HFFc6 (cell line): ENCODE results near the gene PKHD1. TPM values are rescaled to one million over a fixed set of nuclear protein-coding genes. Genes with fewer than 3 reads are reported as not detected.

Experiments
- DNase-seq: peaks from one replicate; pipeline ENCODE4 v3.0.0-alpha.2; 2018
- H3K27ac Mint-ChIP-seq: 2 replicates; pipeline ENCODE4 v1.8.0; 2020; ENCODE audit warnings: mild to moderate bottlenecking, mixed read lengths
- H3K27me3 Mint-ChIP-seq: 2 replicates; pipeline ENCODE4 v1.8.0; 2021; ENCODE audit warnings: mild to moderate bottlenecking, moderate library complexity, mixed read lengths; ENCODE audit not compliant: insufficient read depth
- H3K36me3 Mint-ChIP-seq: 2 replicates; pipeline ENCODE4 v1.8.0; 2021; ENCODE audit warnings: low read depth, mixed read lengths
- H3K4me1 Mint-ChIP-seq: 2 replicates; pipeline ENCODE4 v1.8.0; 2020; ENCODE audit warnings: low read depth, mixed read lengths
- H3K4me3 Mint-ChIP-seq: 2 replicates; pipeline ENCODE4 v1.8.0; 2020; ENCODE audit warnings: mild to moderate bottlenecking, moderate library complexity, mixed read lengths
- H3K9me3 Mint-ChIP-seq: 2 replicates; pipeline ENCODE4 v1.8.0; 2020; ENCODE audit warnings: mild to moderate bottlenecking, mixed read lengths
- total RNA-seq, 6 experiments: library from RNA; stranded (reverse); fragmentation: NEBNext Ultra II Directional; extraction: Animal tissue kit (Norgen Biotek cat#: 25700); gene quantifications; 2 replicates in 1 of 6; 3 replicates in 5 of 6; pipeline ENCODE4 v1.2.3, GENCODE V29; 2021
- TF ChIP-seq, protein P1 (sequence below): fragments of 200-600 bp; sonication (generic); IDR thresholded peaks from 2 replicates; pipeline ENCODE4 v1.5.0; 2021; ENCODE audit warnings: antibody characterized with exemption, mild to moderate bottlenecking

Gene PKHD1
- total RNA-seq, 6 experiments from 2014 or later: not detected

DNA sequence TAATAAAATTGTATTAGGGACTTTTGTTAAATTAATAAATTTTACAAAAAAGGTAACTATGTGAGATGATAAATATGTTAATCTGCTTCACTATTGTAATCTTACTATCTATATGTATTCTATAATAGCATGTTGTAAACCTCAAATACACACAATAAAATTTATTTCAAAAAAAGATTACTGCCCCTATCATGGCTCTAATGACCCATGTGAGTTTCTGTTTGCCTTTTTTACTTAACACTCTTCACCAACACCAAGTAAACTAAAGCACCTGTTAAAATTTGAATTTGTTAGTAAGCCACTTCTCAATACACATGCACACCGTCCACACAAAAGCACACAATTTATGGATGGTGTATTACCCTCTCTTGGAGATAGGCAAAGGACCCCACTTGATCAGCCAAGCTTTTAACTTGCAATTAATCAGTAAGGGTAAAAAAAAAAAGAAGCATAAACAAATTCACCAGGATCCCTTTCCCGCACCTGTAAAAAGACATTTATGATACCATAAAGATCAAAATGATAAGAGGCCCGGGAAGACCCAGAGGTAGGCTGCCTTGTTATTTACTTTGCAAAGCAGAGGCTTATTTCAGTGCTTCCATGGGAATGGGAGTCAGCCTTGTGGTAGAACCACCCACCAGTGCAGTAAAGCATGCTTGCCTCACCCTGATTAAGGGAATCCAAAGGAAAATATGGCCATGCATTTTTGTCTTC is 28.6 kb upstream of the PKHD1 start:
- Mint-ChIP-seq H3K4me1 (no peaks in the 10 kb centered on the region), H3K27me3 (no peaks in the 10 kb centered on the region), H3K27ac (no peak overlapping the region), H3K4me3 (no peak overlapping the region), H3K9me3 (no peaks in the 10 kb centered on the region), H3K36me3 (no peaks in the 10 kb centered on the region)
- TF ChIP-seq, protein P1, sequence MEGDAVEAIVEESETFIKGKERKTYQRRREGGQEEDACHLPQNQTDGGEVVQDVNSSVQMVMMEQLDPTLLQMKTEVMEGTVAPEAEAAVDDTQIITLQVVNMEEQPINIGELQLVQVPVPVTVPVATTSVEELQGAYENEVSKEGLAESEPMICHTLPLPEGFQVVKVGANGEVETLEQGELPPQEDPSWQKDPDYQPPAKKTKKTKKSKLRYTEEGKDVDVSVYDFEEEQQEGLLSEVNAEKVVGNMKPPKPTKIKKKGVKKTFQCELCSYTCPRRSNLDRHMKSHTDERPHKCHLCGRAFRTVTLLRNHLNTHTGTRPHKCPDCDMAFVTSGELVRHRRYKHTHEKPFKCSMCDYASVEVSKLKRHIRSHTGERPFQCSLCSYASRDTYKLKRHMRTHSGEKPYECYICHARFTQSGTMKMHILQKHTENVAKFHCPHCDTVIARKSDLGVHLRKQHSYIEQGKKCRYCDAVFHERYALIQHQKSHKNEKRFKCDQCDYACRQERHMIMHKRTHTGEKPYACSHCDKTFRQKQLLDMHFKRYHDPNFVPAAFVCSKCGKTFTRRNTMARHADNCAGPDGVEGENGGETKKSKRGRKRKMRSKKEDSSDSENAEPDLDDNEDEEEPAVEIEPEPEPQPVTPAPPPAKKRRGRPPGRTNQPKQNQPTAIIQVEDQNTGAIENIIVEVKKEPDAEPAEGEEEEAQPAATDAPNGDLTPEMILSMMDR: no peak
- no peak for DNase-seq

DNA sequence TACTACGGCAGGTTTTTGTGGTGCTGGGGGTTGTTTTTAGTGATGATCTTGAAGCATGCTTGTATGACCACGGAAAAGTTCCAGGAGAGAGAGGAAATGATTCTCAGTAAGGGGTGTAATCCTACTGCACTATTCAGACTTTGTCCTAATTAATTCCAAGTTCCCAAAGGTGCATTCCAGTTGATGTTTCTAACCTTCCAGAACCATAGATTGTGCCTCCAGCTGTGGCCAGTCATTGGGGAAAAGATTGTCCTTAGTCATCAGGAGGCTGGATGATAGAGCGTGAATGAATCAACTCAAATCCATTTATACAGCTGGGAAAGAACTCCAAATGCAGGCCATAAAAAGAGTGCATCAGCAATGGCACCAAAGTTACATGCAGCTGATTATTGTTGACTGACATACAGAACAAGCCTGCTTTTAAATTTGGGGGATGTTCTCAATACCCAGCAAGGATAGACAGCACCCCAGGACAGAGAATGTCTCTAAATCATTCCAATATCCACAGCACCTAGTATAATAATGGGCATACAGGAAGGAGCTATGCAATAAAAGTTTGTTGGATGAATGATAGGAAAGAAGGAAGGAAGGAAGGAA is 27.8 kb upstream of the PKHD1 start:
- Mint-ChIP-seq H3K36me3 (no peaks in the 10 kb centered on the region), H3K4me1 (no peaks in the 10 kb centered on the region), H3K27ac (no peak overlapping the region), H3K4me3 (no peak overlapping the region), H3K27me3 (no peaks in the 10 kb centered on the region), H3K9me3 (no peaks in the 10 kb centered on the region)
- DNase-seq: no peak
- TF ChIP-seq, protein P1: no peak

DNA sequence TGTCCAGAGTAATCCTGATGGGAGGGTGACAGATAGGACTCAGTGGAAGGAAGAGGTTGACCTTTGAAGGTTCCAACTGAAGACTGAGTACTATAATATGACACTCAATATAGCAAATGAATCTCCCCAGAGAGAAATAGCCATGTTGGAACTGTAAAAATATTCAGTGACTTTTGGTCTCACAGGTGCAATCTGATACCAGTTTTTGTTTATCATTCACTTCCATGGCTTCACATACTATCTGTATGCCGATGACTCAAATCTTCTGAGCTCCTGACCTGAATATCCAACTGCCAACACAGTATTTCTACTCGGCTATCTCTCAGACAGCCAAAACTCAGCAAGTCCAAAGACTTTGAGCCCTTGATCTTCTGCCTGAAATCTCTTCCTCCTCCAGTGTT is 21.8 kb upstream of the PKHD1 start:
- no peak for DNase-seq
- no peak overlapping the region for H3K4me3 Mint-ChIP-seq
- no peaks in the 10 kb centered on the region for H3K36me3 Mint-ChIP-seq
- no peak overlapping the region for H3K27ac Mint-ChIP-seq
- H3K27me3 Mint-ChIP-seq: no peaks in the 10 kb centered on the region
- TF ChIP-seq, protein P1: no peak
- H3K4me1 Mint-ChIP-seq: no peaks in the 10 kb centered on the region
- no peaks in the 10 kb centered on the region for H3K9me3 Mint-ChIP-seq

DNA sequence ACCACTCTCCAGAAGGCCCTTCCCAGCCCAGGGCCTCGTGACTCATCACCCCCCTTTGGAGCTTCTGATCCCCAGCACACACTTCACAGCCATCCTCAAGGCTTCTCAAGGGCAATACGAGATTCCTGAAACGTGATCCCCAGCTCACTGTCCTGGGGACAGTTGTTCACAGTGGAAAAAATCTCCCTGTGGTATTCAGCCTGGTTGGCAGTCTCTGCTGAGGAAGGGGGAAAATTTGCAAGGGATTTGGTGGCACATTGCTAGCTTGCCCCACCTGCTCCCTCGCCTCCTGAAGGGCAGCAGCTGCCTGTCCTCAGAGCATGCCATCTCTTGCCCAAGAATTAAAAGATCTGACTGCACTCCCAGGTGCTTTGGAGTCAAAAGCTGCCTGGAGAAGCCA is 20.7 kb upstream of the PKHD1 start:
- no peaks in the 10 kb centered on the region for H3K4me1 Mint-ChIP-seq
- TF ChIP-seq, protein P1: no peak
- no peak overlapping the region for H3K27ac Mint-ChIP-seq
- no peaks in the 10 kb centered on the region for H3K36me3 Mint-ChIP-seq
- no peak for DNase-seq
- no peaks in the 10 kb centered on the region for H3K9me3 Mint-ChIP-seq
- H3K4me3 Mint-ChIP-seq: no peak overlapping the region
- H3K27me3 Mint-ChIP-seq: no peaks in the 10 kb centered on the region

DNA sequence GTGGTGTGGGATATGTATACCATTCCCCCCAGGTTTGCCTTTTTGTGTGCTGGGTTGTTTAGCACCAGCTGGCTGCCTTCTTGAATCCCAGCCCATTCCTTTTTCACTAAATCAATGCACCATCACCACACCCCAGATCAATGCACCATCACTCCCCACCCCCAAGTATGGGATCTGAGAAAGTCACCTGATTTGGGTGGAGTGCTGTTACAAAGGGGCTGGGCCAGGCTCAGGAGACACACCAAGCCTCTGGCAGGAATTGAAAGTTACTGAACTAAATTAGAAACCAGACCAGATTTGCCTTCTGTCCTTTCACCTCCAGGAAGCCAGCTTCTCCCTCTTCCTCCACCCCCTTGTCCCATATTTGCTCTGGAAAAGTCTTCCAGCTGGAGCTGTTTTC is 19.6 kb upstream of the PKHD1 start:
- no peaks in the 10 kb centered on the region for H3K9me3 Mint-ChIP-seq

More for the DNA sequence above, 19.6 kb upstream of the PKHD1 start:
- Mint-ChIP-seq H3K27ac (no peak overlapping the region), H3K4me1 (no peaks in the 10 kb centered on the region), H3K36me3 (no peaks in the 10 kb centered on the region), H3K4me3 (no peak overlapping the region), H3K27me3 (no peaks in the 10 kb centered on the region)
- TF ChIP-seq, protein P1: no peak
- DNase-seq: no peak
